AG04450 (cell line): Measurements from ENCODE around the gene TRIO. TPM values are rescaled to one million over a fixed set of nuclear protein-coding genes. Genes with fewer than 3 reads are reported as not detected.
A peak's percentile ranks its signal among the peaks of the same experiment; 100 is the strongest.

Experiments used
- CTCF ChIA-PET: fragments of 300-600, 350-600 bp; formaldehyde crosslinking; extraction: SDS; loops from one replicate; lab custom pipeline; 2022; ENCODE audit warnings: antibody characterized with exemption, inconsistent platforms; lab: Charles Lee
- POLR2A ChIA-PET: fragments of 350-600 bp; formaldehyde crosslinking; extraction: SDS; loops from one replicate; lab custom pipeline; 2021; ENCODE audit warnings: antibody characterized with exemption, inconsistent platforms; lab: Yijun Ruan, JAX
- DNase-seq: peaks from one replicate; pipeline ENCODE4 v3.0.0-alpha.2; 2011; ENCODE audit warnings: low read depth, low spot score
- H3K27ac ChIP-seq: one replicate; pipeline ENCODE4 v1.5.1; 2012; ENCODE audit warnings: low read depth, low read length, control low read depth
- H3K27me3 ChIP-seq: one replicate; pipeline ENCODE4 v1.6.0; 2012; ENCODE audit warnings: low read length; ENCODE audit not compliant: control insufficient read depth, insufficient read depth
- H3K4me3 ChIP-seq: 2 replicates; pipeline ENCODE4 v1.5.1; 2011; ENCODE audit warnings: mild to moderate bottlenecking, low read depth, low read length, control low read depth
- H3K9me3 ChIP-seq: 2 replicates; pipeline ENCODE4 v1.5.1; 2012; ENCODE audit warnings: low read length; ENCODE audit not compliant: control insufficient read depth, insufficient read depth
- CTCF ChIP-seq: IDR thresholded peaks from 2 replicates; pipeline ENCODE4 v1.5.1; 2011; ENCODE audit warnings: low read depth, low read length, control low read depth, inconsistent platforms
- polyA plus RNA-seq: library from polyadenylated mRNA; depleted of rRNA; stranded (reverse); fragments of >200 nt; gene quantifications from 2 replicates; pipeline ENCODE4 v1.2.3, GENCODE V29; 2011

TRIO gene
- polyA plus RNA-seq, 1 experiment, result 268 TPM

- no peak overlapping the region for H3K4me3 ChIP-seq
- no peak overlapping the region for H3K27ac ChIP-seq
- no peak for TF ChIP-seq CTCF
- no peaks in the 10 kb centered on the region for H3K9me3 ChIP-seq
- DNase-seq, result no peak
- CTCF ChIA-PET, result interaction anchor here (0.6 to 0.7 kb wide), 2 partner anchors 25 to 253 kb away, joined by 3 to 5 read pairs; no protein-coding TSS in a partner anchor
- H3K27me3 ChIP-seq, result no peaks in the 10 kb centered on the region
- POLR2A ChIA-PET, result interaction anchor here (0.7 kb wide), 2 partner anchors 24 to 55 kb away, joined by 7 read pairs; no protein-coding TSS in a partner anchor
Measured at GRCh38 chr5:14396066-14396465, 252.9 kb downstream of the TRIO start.

- ChIA-PET CTCF (interaction anchor here (0.6 to 1.6 kb wide), 2 partner anchors 11 to 252 kb away, joined by 3 to 5 read pairs; no protein-coding TSS in a partner anchor), POLR2A (interaction anchor here (0.7 kb wide), 1 partner anchor 24 kb away, joined by 7 read pairs; no protein-coding TSS in a partner anchor)
- Histone ChIP-seq H3K4me3 (no peak overlapping the region), H3K27me3 (no peaks in the 10 kb centered on the region), H3K27ac (peak overlapping the region; percentile 41), H3K9me3 (no peaks in the 10 kb centered on the region)
- no peak for DNase-seq
- no peak for TF ChIP-seq CTCF
Measured at GRCh38 chr5:14396737-14397136, 253.6 kb downstream of the TRIO start.

- POLR2A ChIA-PET, result interaction anchor here (1.0 kb wide), 1 partner anchor 251 kb away, joined by 3 read pairs; no protein-coding TSS in a partner anchor
- peak; percentile 53 for DNase-seq
- peak overlapping the region; percentile 59 for H3K27ac ChIP-seq
- TF ChIP-seq CTCF, result no peak
- no peak overlapping the region for H3K4me3 ChIP-seq
- CTCF ChIA-PET, result interaction anchor here (1.4 to 1.8 kb wide), 3 partner anchors 8 to 251 kb away, joined by 3 to 14 read pairs (median 7); no protein-coding TSS in a partner anchor
- no peaks in the 10 kb centered on the region for H3K9me3 ChIP-seq
- no peaks in the 10 kb centered on the region for H3K27me3 ChIP-seq
Measured at GRCh38 chr5:14397717-14398116, 254.6 kb downstream of the TRIO start.

GRCh38 chr5:14399054-14399692 lies 256.0 kb downstream of the TRIO start:
- Histone ChIP-seq H3K9me3 (no peaks in the 10 kb centered on the region), H3K4me3 (no peak overlapping the region), H3K27ac (no peak overlapping the region), H3K27me3 (no peaks in the 10 kb centered on the region)
- POLR2A ChIA-PET, result no interaction called here
- CTCF ChIA-PET, result interaction anchor here (0.6 to 3.8 kb wide), 9 partner anchors 9 to 250 kb away, joined by 3 to 43 read pairs (median 6); no protein-coding TSS in a partner anchor
- peak; percentile 79 for TF ChIP-seq CTCF
- no peak for DNase-seq

GRCh38 chr5:14400085-14400484 lies 256.9 kb downstream of the TRIO start:
- Histone ChIP-seq H3K4me3 (no peak overlapping the region), H3K9me3 (no peaks in the 10 kb centered on the region), H3K27me3 (no peaks in the 10 kb centered on the region), H3K27ac (no peak overlapping the region)
- POLR2A ChIA-PET, result interaction anchor here (1.1 kb wide), 1 partner anchor 17 kb away, joined by 4 read pairs; no protein-coding TSS in a partner anchor
- DNase-seq, result no peak
- TF ChIP-seq CTCF, result no peak
- CTCF ChIA-PET, result interaction anchor here (0.7 to 3.8 kb wide), 7 partner anchors 9 to 249 kb away, joined by 3 to 43 read pairs (median 4); no protein-coding TSS in a partner anchor
